ENCODE results near the gene MEF2C.

The MEF2C gene

DNA sequence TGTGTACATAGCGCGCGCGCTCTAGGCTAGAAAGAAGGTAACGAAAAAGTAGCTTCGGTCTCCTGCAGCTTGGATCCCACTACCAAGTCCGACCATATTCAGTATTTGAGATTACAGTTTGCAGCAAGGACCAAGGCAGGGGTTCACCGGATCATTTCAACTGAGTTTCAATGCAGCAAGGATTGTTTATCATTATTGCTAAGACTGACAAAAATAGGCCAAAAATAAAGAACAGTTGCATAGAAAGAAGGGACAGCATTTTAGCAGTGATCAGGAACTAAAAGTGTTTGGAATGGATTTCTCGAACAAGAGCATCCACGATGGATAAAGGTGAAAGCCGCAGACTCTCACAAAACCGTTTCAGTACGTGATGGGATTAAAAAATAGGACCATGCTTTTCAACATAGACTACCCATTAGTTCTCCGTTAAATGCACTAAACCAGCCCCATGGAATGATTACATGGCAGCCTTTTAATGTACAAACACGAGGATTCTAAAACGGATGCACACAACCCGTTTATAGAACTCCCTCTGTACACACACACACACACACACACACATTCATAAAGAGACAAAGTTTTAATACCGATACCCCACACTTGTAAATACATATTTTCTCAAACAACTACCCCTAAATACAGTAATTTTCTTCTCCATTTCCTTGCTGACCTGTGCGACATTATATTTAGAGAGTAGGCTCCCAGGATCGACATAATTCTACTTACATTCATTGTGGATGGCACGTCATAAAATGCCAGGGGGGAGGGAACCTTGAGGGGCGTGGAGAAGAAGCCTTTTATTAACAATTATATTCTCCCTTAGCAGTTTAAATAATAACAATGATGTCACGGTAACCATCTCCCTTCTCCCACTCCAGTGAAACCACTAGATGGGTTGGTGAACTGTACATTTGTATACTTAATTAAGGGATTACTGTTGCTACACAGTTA is 197.1 kb downstream of the MEF2C start:
- no peak for DNase-seq

DNA sequence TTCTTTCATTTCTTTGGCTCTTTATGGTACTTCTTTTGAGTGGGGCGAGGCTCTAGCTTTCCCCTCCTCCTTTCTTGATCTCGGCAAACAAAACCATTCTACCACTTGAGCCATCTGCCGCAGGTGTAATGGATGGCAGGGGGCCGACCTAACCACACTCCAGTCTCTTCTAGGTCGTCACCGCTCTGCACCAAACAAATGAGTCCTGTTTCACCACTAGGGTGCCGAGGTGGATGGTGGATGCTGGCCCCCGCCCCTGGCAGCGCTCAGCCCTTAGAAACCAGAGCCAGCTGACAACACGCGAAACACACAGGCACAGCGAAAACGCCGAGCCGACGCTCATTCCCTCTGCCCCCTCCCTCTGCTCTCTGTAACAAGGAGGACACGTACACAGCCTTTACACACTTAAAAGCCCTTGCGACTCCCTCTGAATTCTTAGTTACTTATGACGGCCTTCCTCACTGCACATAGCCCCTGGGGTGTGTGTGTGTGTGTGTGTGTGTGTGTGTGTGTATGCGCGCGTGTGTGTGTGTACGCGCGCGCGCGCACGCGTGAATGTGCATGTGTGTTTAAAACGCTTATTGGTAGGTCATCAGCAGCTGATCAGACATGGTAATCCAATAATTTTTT is 199.4 kb downstream of the MEF2C start:
- peak; percentile 87 for DNase-seq

- DNase-seq: peak; percentile 10
Observed at GRCh38 chr5:88682881-88683361, 200.1 kb downstream of the MEF2C start.

DNA sequence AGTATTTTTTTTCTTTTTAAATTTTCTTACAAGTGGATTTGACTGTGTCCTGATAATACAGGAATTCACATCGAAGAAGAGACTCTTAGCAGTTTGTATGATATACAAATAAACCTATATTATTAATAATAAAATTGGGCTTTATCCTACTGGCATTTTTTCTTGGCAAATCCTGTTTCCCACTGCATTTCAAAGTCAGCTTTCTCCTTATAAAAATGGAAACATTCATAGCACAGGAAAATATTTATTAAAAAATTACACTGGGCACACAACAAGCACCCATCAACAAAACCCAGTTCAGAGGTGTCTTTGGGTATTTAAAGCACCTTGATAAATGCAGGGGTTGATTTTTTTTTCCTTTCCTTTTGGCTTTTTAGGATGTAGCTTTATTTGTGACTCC is 200.9 kb downstream of the MEF2C start:
- no peak for DNase-seq

GRCh38 chr5:88681211-88681803 is 201.7 kb downstream of the MEF2C start:
- no peak for DNase-seq

DNA sequence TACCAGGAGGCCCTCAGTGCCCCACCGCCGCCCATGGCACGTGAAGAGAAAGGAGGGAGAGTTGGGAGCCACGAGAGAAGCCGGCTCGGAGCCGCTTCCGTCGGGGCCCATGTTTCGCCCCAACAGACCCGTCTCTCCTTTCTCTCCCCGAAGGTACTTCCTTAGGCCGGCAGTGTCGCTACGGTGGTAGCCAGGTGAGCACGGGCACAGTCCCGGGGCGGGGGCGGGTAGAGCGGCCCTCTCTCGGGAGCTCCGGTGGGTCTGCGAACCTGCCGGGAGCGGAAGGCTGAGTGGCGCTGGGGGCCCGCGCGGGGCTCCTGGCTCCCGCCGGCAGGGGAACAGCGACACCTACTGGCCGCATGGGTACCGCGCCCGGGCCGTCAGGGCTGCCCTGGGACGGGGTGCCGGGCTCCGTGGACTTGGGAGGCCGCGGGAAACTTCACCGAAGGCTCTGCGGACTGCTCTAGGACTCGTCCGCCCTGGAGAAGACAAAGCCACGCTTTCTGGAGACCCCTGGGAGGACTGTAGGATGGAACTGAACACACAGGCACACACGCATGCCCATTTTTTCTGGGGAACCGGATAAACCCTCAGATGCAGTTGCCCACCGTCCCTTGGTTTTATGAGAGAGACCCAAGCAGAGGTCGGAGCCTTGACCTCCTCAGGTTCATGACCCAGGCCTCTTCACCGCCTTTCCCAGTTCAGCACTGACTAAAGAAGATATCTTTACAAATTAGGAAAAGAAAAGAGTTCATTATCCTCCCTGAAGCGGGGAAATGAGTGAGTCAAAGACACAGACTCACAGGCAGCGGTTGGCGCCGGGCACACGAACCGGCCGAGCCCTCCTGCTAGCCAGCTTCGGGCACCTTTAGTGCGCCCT is 202.5 kb downstream of the MEF2C start:
- no peak for DNase-seq

DNA sequence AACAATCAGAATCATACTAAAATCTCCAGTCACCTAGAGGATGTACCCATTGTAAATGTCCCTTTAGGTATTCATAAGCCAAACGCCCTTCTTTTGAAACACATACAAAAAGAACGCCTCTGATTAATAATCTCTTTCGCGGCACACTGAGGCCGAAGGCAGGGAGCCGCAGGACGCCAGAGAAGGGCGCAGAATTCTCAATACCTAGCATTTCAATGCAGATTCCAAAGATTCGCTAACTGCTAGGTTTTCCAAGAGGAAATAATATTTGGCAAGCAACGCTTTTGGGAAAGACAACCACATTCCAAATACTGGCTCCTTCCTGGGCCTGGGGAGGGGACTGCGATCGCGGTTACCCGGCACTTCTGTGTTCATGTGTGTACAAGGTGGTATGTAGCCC is 203.3 kb downstream of the MEF2C start:
- no peak for DNase-seq

GRCh38 chr5:88678770-88679381 is 204.1 kb downstream of the MEF2C start:
- no peak for DNase-seq

DNA sequence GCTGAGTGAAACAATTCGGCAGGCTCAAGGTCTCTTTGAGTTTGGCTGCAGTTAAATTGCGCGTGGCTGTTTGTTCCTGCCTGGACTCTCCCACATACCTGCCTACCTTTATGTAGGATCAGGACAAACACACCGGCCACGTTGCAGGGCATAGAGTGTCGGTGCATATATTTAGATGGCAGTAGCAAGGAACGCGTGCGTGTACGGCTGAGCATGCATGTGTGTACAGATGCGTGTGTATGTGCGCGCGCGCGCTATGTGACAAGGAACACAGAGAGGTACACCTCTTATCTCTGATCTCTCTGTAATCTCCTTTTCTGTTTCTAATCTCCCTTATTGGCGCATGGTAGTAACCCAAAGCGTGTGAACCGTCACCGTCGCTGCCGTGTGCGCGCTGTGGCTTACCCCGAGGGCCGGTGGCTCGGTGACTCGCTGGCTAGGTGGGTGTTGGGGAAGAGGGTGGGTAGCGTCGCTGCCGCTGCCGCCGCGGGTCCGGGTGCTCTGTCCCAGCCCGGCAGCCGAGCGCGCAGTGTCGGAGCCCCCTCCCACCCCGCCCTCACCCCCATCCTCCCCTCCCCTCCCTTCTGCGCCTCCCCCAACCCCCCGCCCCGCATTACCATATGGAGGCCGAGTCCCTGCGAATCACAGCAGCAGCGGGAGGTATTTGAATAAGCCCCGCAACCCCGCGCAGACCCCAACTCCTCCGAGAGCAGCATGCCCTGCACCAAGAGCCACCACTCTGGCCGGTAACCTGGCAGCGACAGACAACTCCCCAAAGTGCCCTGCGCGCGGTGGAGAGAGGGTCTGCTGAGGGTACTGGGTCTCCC is 204.8 kb downstream of the MEF2C start:
- DNase-seq: no peak

GRCh38 chr5:88677376-88677895 is 205.5 kb downstream of the MEF2C start:
- no peak for DNase-seq

GRCh38 chr5:88676637-88677375 is 206.2 kb downstream of the MEF2C start:
- DNase-seq: no peak

DNA sequence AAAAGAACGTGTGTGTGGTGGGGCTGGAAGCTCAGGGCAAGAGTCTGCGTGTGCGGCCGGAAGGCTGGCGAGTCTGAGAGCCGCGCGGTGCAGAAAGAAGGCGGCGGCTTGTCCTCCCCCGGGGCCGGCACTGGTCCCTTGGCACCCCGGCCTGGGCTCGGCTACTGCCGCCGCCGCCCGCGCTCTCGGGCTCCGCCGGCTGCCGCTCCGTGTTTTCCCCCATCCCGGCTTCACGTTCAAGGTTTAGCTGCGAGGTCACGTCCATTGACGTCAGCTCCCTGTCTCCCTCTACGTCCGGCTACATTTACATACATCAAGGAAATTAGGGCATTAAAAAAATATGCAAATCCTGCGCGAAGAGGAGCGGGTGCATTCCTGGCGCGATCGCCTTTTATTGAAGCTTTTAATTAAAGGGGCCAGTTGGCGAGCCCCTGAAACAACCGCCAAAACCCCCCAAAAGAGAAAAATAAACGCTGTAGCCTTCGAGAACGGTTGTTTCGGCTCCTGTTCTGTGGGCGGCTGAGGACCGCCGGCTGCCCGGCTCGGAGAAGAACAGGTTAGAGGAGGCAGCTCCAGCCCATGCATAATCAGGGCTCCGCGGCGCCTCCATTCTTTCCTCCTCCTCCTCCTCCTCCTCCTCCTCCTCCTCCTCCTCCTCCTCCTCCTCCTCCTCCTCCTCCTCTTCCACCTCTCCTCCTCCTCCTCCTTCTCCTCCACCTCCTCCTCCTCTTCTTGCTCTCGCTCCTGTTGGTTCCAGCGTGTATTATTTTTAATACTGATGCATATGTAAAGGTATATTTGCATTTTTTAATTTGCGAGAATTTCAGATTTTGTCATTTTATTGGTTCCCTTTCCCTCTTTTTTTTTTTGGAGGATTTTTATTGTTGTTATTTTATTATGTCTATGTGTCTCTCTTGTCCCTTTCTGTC is 207.0 kb downstream of the MEF2C start:
- DNase-seq: peak; percentile 54

DNA sequence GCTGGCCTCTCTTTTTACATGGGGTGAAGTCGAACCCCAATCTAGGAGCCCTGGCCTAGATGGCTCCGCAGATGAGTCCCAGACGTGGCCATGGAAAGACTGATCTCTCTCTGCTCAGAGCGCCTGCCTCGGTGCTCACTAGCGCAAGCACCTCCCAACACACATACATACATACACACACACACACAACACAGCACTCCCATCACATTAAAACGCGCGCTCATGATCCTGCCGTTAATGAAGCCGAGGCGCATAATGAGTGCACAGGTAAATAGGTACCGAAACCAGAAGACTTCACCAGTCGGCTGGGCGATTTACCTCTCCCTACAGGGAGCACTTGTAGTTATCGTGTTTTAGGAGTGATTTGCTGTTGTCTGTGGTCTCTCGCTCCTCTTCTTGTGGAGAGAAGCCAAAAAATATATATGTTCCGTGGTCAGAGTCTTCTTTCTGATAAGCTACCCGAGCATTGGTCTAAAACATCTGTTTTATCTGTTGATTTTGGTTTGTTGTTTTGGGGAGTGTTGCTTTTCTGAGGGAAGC is 207.7 kb downstream of the MEF2C start:
- peak; percentile 58 for DNase-seq

DNA sequence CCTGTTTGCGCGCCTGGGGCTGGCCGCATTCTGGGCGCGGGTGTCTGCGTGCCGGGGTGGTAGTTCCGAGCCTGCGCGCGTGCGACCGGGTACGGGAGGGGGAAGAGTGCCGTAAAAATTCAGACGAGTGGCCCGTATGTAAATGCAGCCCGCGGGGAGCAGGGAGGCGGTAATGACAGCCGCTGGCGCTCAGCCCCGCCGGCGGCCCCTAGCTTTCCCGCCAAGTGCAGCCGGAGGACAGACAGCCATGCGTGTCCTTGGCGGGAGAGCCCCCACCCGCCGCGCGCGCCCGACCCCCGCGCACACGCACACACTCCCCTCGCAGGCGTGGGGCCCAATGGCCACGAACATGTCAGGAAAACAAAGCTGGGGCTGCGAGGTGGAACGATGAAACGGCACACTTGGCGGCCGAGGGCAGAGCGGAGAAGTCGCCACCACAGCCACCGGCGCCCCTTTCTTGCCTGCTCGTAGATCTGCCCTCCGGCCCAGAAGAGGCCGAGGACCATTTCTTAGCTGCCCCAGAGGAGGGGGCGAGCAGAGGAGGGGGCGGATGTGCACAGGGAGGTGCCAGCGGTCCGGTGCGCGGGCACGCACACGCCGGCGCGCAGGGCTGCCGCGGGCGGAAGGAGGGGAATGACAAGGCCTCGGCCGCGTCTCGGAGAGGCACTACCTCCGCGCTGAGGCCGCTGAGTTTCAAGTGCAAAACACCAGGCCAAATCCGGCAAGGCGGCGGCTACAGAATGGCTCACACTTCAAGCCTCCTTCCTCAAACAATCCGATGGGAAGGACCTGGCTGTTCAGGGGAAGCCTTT is 208.4 kb downstream of the MEF2C start:
- peak; percentile 58 for DNase-seq

DNA sequence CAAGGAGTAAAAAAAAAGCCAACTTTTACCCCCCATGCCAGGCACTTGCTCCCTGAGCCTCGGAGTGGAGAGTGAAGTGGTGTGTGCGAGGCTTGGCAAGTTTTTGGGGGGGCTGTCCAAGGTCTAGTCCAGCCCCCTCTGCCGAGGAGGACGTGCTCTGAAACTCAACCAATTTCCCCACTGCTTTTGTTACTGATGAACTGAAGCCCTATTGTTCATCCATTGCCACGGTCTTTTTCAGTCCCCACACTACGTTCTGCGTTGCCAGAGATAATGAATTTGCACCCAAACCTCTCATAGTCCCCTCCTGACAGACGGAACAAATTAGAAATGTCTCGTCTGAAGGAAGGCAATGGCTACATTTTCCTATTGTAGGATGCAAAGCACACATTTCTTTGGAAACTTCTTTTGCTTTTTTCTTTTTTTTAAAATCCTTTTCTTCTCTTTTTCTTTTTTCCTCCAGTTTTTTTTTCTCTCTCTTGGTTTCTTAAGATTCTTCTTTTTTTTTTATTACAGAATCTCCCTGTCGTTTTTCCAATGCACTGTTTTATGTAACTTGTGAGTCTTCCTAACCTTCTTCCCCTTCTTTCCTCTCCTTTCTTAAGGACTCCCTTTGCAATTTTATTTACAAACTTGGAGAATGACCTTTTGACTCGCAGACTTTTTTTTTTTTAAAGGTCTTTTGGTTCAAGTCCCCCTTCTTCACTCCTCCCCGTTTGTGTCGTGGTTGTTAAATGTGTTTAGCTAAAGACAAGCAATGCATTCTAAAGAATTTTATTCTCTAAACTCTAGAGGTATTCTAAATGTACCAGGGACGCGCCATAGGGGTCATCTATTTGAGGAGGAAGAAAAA is 209.5 kb downstream of the MEF2C start:
- DNase-seq: peak; percentile 26

DNA sequence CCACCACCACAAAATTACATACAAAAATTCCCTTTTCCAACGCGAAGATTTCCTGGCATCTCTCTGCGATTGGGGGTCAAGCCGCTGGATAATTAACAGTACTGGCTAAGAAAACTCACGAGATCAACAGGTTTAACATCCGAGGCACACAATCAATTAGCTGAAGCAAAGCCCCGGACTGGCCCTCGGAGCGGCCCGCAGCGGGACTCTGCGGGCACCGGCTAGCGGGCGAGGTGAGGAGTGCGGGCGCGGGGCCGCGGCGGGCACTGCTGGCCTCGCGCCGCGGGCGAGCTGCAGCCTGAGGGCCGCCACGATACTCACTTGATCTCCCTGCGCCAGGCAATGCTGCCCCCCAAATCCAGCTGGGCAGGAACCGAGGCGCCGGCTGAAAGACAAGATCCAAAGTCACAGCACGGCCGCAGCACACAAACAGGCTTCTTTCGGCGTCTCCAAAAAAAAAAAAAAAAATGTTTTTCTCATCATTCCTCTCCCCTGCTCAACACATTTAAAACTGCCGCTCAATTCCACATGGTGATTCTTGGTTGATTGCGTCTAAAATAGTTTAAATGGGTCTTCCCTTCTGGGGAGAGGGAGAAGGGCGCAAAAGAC is 210.2 kb downstream of the MEF2C start:
- no peak for DNase-seq
